Endothelial cell of umbilical vein (primary cell): Measurements from ENCODE around the gene AATF. TPM values are rescaled to one million over a fixed set of nuclear protein-coding genes. Genes with fewer than 3 reads are reported as not detected.

Experiments used
- BruUV-seq: library from RNA; stranded (reverse); fragments of 400-500 nt; replicated peaks from 2 replicates; lab custom pipeline; 2021; lab: Mats Ljungman, UMichigan
- CTCF ChIA-PET: fragments of 300-600, 350-600 bp; sonication (Branson Sonifier 250); formaldehyde crosslinking; loops from one replicate; lab custom pipeline; 2021; ENCODE audit warnings: antibody characterized with exemption, inconsistent platforms; lab: Charles Lee
- POLR2A ChIA-PET: fragments of 300-600, 350-600 bp; sonication (Branson Sonifier 250); formaldehyde crosslinking; loops from one replicate; lab custom pipeline; 2021; ENCODE audit warnings: antibody characterized with exemption, inconsistent platforms; lab: Charles Lee
- DNase-seq: peaks from one replicate; pipeline ENCODE4 v3.0.0-alpha.2; 2011; ENCODE audit warnings: low read depth, low spot score
- FAIRE-seq: peaks from 2 replicates; lab custom pipeline; 2011; peaks lifted over from hg19 to GRCh38; lab: Jason Lieb, UNC
- H2AFZ ChIP-seq: 2 replicates; pipeline ENCODE4 v1.6.0; 2012; ENCODE audit warnings: low read depth, low read length, control low read depth, inconsistent platforms
- H3K27ac ChIP-seq: 2 replicates; pipeline ENCODE4 v1.5.1; 2011; ENCODE audit warnings: low read depth, mild to moderate bottlenecking, control low read depth, low read length, moderate library complexity; ENCODE audit not compliant: insufficient read depth
- H3K27me3 ChIP-seq, 2 experiments: 2 replicates each; pipeline versions ENCODE4 v1.6.0 to v1.6.1; 2011; ENCODE audit warnings: low read length in 2 of 2, mixed read lengths in 1 of 2; ENCODE audit not compliant: control insufficient read depth in 2 of 2, insufficient read depth in 2 of 2
- H3K36me3 ChIP-seq, 2 experiments: 2 replicates in 1 of 2; 3 replicates in 1 of 2; pipeline ENCODE4 v1.5.1; 2011; ENCODE audit warnings: low read length in 2 of 2, mild to moderate bottlenecking in 1 of 2, moderate library complexity in 1 of 2; ENCODE audit not compliant: control insufficient read depth in 2 of 2, insufficient read depth in 2 of 2; ENCODE audit errors: extremely low read depth in 1 of 2
- H3K4me1 ChIP-seq: 3 replicates; pipeline ENCODE4 v1.5.1; 2011; ENCODE audit warnings: mild to moderate bottlenecking, low read length; ENCODE audit not compliant: control insufficient read depth, insufficient read depth; ENCODE audit errors: extremely low read depth
- H3K4me2 ChIP-seq: 2 replicates; pipeline ENCODE4 v1.6.1; 2011; ENCODE audit warnings: low read length, control low read depth, mixed read lengths; ENCODE audit not compliant: insufficient read depth
- H3K4me3 ChIP-seq, 3 experiments: fragments of 200-600 bp in 1 of 3; sonication (generic), shearing (Covaris generic) in 1 of 3; replicated peaks in 1 of 3; 2 replicates each; pipeline ENCODE4 v1.5.1; 2011 to 2016; ENCODE audit warnings: control low read depth in 3 of 3, low read length in 3 of 3, mild to moderate bottlenecking in 2 of 3, inconsistent platforms in 1 of 3, low read depth in 1 of 3, moderate library complexity in 1 of 3; ENCODE audit not compliant: insufficient read depth in 1 of 3
- H3K79me2 ChIP-seq: 2 replicates; pipeline ENCODE4 v1.6.0; 2012; ENCODE audit warnings: low read length, inconsistent platforms; ENCODE audit not compliant: control insufficient read depth, insufficient read depth
- H3K9ac ChIP-seq: replicated peaks from 2 replicates; pipeline ENCODE3; 2011; ENCODE audit warnings: low read length, control low read depth; ENCODE audit not compliant: insufficient read depth; ENCODE audit errors: extremely low read depth
- H3K9me1 ChIP-seq: replicated peaks from 3 replicates; pipeline ENCODE4 v1.6.0; 2011; ENCODE audit warnings: mild to moderate bottlenecking, low read length; ENCODE audit not compliant: control insufficient read depth, insufficient read depth; ENCODE audit errors: extremely low read depth
- H3K9me3 ChIP-seq: replicated peaks from 2 replicates; pipeline ENCODE4 v1.5.1; 2012; ENCODE audit warnings: low read length, inconsistent platforms; ENCODE audit not compliant: control insufficient read depth, insufficient read depth
- H4K20me1 ChIP-seq: replicated peaks from 2 replicates; pipeline ENCODE3; 2011; ENCODE audit warnings: mild to moderate bottlenecking, low read length; ENCODE audit not compliant: control insufficient read depth, insufficient read depth; ENCODE audit errors: extremely low read depth
- CTCF ChIP-seq, 2 donors: IDR thresholded peaks; 1 replicate in 1 of 2; 2 replicates in 1 of 2; pipeline ENCODE4 v1.5.1; 2011; ENCODE audit warnings: low read length in 2 of 2, mild to moderate bottlenecking in 2 of 2, moderate library complexity in 2 of 2, control low read depth in 1 of 2, inconsistent platforms in 1 of 2, low read depth in 1 of 2; ENCODE audit not compliant: insufficient read depth in 1 of 2; ENCODE audit errors: extremely low read depth in 1 of 2
- EZH2 ChIP-seq: IDR thresholded peaks from 2 replicates; pipeline ENCODE4 v1.6.1; 2012; ENCODE audit warnings: borderline replicate concordance, low read depth, mild to moderate bottlenecking, moderate library complexity, low read length, inconsistent platforms; ENCODE audit not compliant: severe bottlenecking
- FOS ChIP-seq: IDR thresholded peaks from 2 replicates; pipeline ENCODE4 v1.6.1; 2011; ENCODE audit warnings: mild to moderate bottlenecking, low read length, moderate library complexity, borderline replicate concordance; ENCODE audit not compliant: insufficient read depth
- GATA2 ChIP-seq: IDR thresholded peaks from 2 replicates; pipeline ENCODE4 v1.7.0; 2011; ENCODE audit warnings: low read depth, mild to moderate bottlenecking, moderate library complexity, mixed read lengths, low read length; ENCODE audit not compliant: insufficient read length, insufficient read depth
- JUN ChIP-seq: IDR thresholded peaks from 2 replicates; pipeline ENCODE4 v1.6.1; 2011; ENCODE audit warnings: borderline replicate concordance, low read depth; ENCODE audit not compliant: insufficient read length, insufficient read depth
- MAX ChIP-seq: IDR thresholded peaks from 2 replicates; pipeline ENCODE4 v1.6.1; 2011; ENCODE audit not compliant: insufficient read depth, insufficient read length
- MYC ChIP-seq: IDR thresholded peaks from one replicate; pipeline ENCODE4 v1.6.1; 2011; ENCODE audit warnings: mild to moderate bottlenecking, low read depth, low read length
- POLR2A ChIP-seq: IDR thresholded peaks from 2 replicates; pipeline ENCODE4 v1.6.1; 2012; ENCODE audit warnings: low read depth, mild to moderate bottlenecking, control low read depth, low read length
- POLR2AphosphoS5 ChIP-seq: IDR thresholded peaks from 2 replicates; pipeline ENCODE4 v1.6.1; 2012; ENCODE audit warnings: low read depth, mild to moderate bottlenecking, control low read depth, low read length, moderate library complexity; ENCODE audit not compliant: insufficient read depth
- dilution Hi-C: fragments of 300-500 bp; cut with MboI; formaldehyde crosslinking; loops from one replicate; pipeline ENCODE4 v1.15.0; 2019; ENCODE audit warnings: low sequenced_read_pairs; ENCODE audit not compliant: extremely low pct_ligation_motif_present
- intact Hi-C: fragments of 100-400 bp; cut with micrococcal nuclease; formaldehyde crosslinking; loops from one replicate; pipeline ENCODE4 v1.10.0; 2022
- polyA plus RNA-seq, 4 experiments: library from polyadenylated mRNA; depleted of rRNA in 3 of 4; stranded (reverse) in 3 of 4; unstranded in 1 of 4; fragments of >200 nt; gene quantifications; 2 replicates each; pipeline versions ENCODE4 v1.2.1 to v1.2.3, GENCODE V29; 2011 to 2012; ENCODE audit warnings: missing spikeins in 1 of 4
- total RNA-seq: library from RNA; stranded (reverse); gene quantifications from 2 replicates; pipeline ENCODE4 v1.2.3, GENCODE V29; 2021

AATF gene
- total and polyA plus RNA-seq, 2 donors (not counting 3 experiments of a cell fraction or from before 2014, with no cell fraction given): 15.7 to 47.2 TPM

- Histone ChIP-seq H3K79me2 (peaks cover 8% of the 10 kb centered on the region), H3K4me1 (peaks cover 19% of the 10 kb centered on the region), H4K20me1 (no peaks in the 10 kb centered on the region), H3K9me1 (no peaks in the 10 kb centered on the region), H3K36me3 (no peaks in the 10 kb centered on the region), H3K4me2 (no peak overlapping the region), H2AFZ (no peak overlapping the region), H3K9me3 (no peaks in the 10 kb centered on the region), H3K27me3 (peaks cover 73 to 82% of the 10 kb centered on the region in 2 experiments), H3K9ac (no peak overlapping the region), H3K27ac (no peak overlapping the region), H3K4me3 (no peak overlapping the region)
- dilution Hi-C loops (no loop called here), intact Hi-C loops (loop anchor here (5.0 kb wide), 1 partner anchor 343 kb away; the partner anchor contains the start of gene MRM1)
- FAIRE-seq (no peak), DNase-seq (no peak)
- TF ChIP-seq POLR2AphosphoS5 (no peak), GATA2 (no peak), JUN (no peak), FOS (no peak), MAX (no peak), MYC (no peak), EZH2 (no peak), POLR2A (no peak), CTCF (IDR thresholded peaks at IDR 0.05; ENCODE audit: extremely low read depth in 1 of 2, insufficient read depth in 1 of 2, low read depth in 1 of 2, low read length in 2 of 2) (no peak)
- BruUV-seq: no TSS peak
- ChIA-PET POLR2A (no interaction called here), CTCF (interaction anchor here (0.9 kb wide), 1 partner anchor 11 kb away, joined by 3 read pairs; no protein-coding TSS in a partner anchor)
Measured at GRCh38 chr17:36945140-36945539, 3.6 kb upstream of the AATF start.
